A549 (cell line): ENCODE data around the gene MAP3K9.

Source experiments
- CEBPB ChIP-seq, 2 experiments: fragments of >200 bp in 1 of 2; sonication (Bioruptor Twin) in 1 of 2; formaldehyde crosslinking in 1 of 2; IDR thresholded peaks; 2 replicates each; pipeline ENCODE4 v1.6.1; 2012 to 2016
- CHD2 ChIP-seq: fragments of 150-350 bp; IDR thresholded peaks from 2 replicates; pipeline ENCODE4 v1.6.1; 2014; ENCODE audit warnings: low read length; ENCODE audit not compliant: partially characterized antibody
- EP300 ChIP-seq, 2 experiments: fragments of >200 bp; sonication (Bioruptor Twin); formaldehyde crosslinking; IDR thresholded peaks; 2 replicates in 1 of 2; 3 replicates in 1 of 2; pipeline ENCODE4 v1.6.1; 2016 to 2017
- JUN ChIP-seq, 2 experiments: fragments of >200 bp; sonication (Bioruptor Twin); formaldehyde crosslinking; IDR thresholded peaks; 2 replicates in 1 of 2; 3 replicates in 1 of 2; pipeline ENCODE4 v1.6.1; 2016 to 2017
- MAFK ChIP-seq: fragments of 450-650 bp; IDR thresholded peaks from 2 replicates; pipeline ENCODE4 v1.6.1; 2014; ENCODE audit not compliant: partially characterized antibody
- MAX ChIP-seq: IDR thresholded peaks from 2 replicates; pipeline ENCODE4 v1.6.1; 2012
- NFE2L2 ChIP-seq: fragments of 150-350 bp; conservative IDR thresholded peaks from 2 replicates; pipeline ENCODE4 v1.6.1; 2014; ENCODE audit warnings: low read length
- POLR2A ChIP-seq: IDR thresholded peaks from 2 replicates; pipeline ENCODE4 v1.6.1; 2012; ENCODE audit warnings: mild to moderate bottlenecking, low read length
- RAD21 ChIP-seq, 2 experiments: fragments of >200 bp in 1 of 2; sonication (Bioruptor Twin) in 1 of 2; formaldehyde crosslinking in 1 of 2; IDR thresholded peaks in 1 of 2; conservative IDR thresholded peaks in 1 of 2; 2 replicates in 1 of 2; 3 replicates in 1 of 2; pipeline ENCODE4 v1.6.1; 2012 to 2018; ENCODE audit warnings: inconsistent platforms in 1 of 2
- TP53 ChIP-seq: fragments of 250-450 bp; sonication (Bioruptor Pico); IDR thresholded peaks from 2 replicates; pipeline ENCODE4 v1.5.0; 2021; ENCODE audit warnings: mild to moderate bottlenecking, moderate library complexity
- TF ChIP-seq, protein P1 (sequence below): fragments of >200 bp; sonication (Bioruptor Twin); formaldehyde crosslinking; IDR thresholded peaks from 3 replicates; pipeline ENCODE4 v1.5.1; 2016
- TF ChIP-seq, protein P2 (sequence below): fragments of 150-350 bp; IDR thresholded peaks from 2 replicates; pipeline ENCODE4 v1.6.1; 2014; ENCODE audit warnings: low read depth, mild to moderate bottlenecking, low read length
- TF ChIP-seq, protein P3 (sequence below): fragments of 200-600 bp; sonication (generic); IDR thresholded peaks from 2 replicates; pipeline ENCODE4 v1.6.1; 2016; ENCODE audit warnings: antibody characterized with exemption, mild to moderate bottlenecking, moderate library complexity

- TF ChIP-seq, protein P1, sequence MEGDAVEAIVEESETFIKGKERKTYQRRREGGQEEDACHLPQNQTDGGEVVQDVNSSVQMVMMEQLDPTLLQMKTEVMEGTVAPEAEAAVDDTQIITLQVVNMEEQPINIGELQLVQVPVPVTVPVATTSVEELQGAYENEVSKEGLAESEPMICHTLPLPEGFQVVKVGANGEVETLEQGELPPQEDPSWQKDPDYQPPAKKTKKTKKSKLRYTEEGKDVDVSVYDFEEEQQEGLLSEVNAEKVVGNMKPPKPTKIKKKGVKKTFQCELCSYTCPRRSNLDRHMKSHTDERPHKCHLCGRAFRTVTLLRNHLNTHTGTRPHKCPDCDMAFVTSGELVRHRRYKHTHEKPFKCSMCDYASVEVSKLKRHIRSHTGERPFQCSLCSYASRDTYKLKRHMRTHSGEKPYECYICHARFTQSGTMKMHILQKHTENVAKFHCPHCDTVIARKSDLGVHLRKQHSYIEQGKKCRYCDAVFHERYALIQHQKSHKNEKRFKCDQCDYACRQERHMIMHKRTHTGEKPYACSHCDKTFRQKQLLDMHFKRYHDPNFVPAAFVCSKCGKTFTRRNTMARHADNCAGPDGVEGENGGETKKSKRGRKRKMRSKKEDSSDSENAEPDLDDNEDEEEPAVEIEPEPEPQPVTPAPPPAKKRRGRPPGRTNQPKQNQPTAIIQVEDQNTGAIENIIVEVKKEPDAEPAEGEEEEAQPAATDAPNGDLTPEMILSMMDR = no peak
- TF ChIP-seq RAD21 (conservative IDR thresholded peaks at IDR 0.05 in 1 of 2, IDR thresholded peaks at IDR 0.05 in 1 of 2) = no peak
- TF ChIP-seq CHD2 = no peak
- TF ChIP-seq, protein P2, sequence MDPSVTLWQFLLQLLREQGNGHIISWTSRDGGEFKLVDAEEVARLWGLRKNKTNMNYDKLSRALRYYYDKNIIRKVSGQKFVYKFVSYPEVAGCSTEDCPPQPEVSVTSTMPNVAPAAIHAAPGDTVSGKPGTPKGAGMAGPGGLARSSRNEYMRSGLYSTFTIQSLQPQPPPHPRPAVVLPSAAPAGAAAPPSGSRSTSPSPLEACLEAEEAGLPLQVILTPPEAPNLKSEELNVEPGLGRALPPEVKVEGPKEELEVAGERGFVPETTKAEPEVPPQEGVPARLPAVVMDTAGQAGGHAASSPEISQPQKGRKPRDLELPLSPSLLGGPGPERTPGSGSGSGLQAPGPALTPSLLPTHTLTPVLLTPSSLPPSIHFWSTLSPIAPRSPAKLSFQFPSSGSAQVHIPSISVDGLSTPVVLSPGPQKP = no peak
- TF ChIP-seq, protein P3, sequence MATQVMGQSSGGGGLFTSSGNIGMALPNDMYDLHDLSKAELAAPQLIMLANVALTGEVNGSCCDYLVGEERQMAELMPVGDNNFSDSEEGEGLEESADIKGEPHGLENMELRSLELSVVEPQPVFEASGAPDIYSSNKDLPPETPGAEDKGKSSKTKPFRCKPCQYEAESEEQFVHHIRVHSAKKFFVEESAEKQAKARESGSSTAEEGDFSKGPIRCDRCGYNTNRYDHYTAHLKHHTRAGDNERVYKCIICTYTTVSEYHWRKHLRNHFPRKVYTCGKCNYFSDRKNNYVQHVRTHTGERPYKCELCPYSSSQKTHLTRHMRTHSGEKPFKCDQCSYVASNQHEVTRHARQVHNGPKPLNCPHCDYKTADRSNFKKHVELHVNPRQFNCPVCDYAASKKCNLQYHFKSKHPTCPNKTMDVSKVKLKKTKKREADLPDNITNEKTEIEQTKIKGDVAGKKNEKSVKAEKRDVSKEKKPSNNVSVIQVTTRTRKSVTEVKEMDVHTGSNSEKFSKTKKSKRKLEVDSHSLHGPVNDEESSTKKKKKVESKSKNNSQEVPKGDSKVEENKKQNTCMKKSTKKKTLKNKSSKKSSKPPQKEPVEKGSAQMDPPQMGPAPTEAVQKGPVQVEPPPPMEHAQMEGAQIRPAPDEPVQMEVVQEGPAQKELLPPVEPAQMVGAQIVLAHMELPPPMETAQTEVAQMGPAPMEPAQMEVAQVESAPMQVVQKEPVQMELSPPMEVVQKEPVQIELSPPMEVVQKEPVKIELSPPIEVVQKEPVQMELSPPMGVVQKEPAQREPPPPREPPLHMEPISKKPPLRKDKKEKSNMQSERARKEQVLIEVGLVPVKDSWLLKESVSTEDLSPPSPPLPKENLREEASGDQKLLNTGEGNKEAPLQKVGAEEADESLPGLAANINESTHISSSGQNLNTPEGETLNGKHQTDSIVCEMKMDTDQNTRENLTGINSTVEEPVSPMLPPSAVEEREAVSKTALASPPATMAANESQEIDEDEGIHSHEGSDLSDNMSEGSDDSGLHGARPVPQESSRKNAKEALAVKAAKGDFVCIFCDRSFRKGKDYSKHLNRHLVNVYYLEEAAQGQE = no peak
- no peak for TF ChIP-seq MAFK
- TF ChIP-seq NFE2L2 = no peak
- TF ChIP-seq EP300 (IDR thresholded peaks at IDR 0.05) = no peak
- TF ChIP-seq CEBPB (IDR thresholded peaks at IDR 0.05) = no peak
- no peak for TF ChIP-seq POLR2A
- no peak for TF ChIP-seq TP53 (CRISPR knock-in tag)
- no peak for TF ChIP-seq MAX
- no peak for TF ChIP-seq JUN (IDR thresholded peaks at IDR 0.05)
Observed at GRCh38 chr14:70773182-70773862, 36.0 kb downstream of the MAP3K9 start.
